Bronchial epithelial cell (primary cell): Measurements from ENCODE around the gene GPR35. TPM values are rescaled to one million over a fixed set of nuclear protein-coding genes. Genes with fewer than 3 reads are reported as not detected.

Experiments
- DNase-seq: peaks from one replicate; pipeline ENCODE4 v3.0.0-alpha.2; 2010; ENCODE audit warnings: low read depth
- FAIRE-seq: peaks from 2 replicates; lab custom pipeline; 2011; peaks lifted over from hg19 to GRCh38; lab: Jason Lieb, UNC
- H3K27me3 ChIP-seq: 2 replicates; pipeline ENCODE4 v1.5.1; 2011; ENCODE audit warnings: low read length; ENCODE audit not compliant: control insufficient read depth, insufficient read depth
- H3K36me3 ChIP-seq: 2 replicates; pipeline ENCODE4 v1.5.1; 2011; ENCODE audit warnings: low read length; ENCODE audit not compliant: control insufficient read depth, insufficient read depth
- H3K4me3 ChIP-seq: 2 replicates; pipeline ENCODE4 v1.5.1; 2011; ENCODE audit warnings: mild to moderate bottlenecking, low read depth, low read length, control low read depth
- total RNA-seq: library from RNA; depleted of rRNA; stranded (reverse); fragments of >200 nt; gene quantifications from 2 replicates; pipeline ENCODE4 v1.2.1, GENCODE V29; 2014
- TF ChIP-seq, protein P1 (sequence below): IDR thresholded peaks from 2 replicates; pipeline ENCODE4 v1.5.1; 2011; ENCODE audit warnings: mild to moderate bottlenecking, moderate library complexity, low read length, control low read depth, inconsistent platforms; ENCODE audit not compliant: insufficient read depth, severe bottlenecking

The GPR35 gene
- total RNA-seq, 1 donor from 2014 or later: 0.26 TPM

- H3K27me3 ChIP-seq: no peaks in the 10 kb centered on the region
- H3K4me3 ChIP-seq: no peak overlapping the region
- FAIRE-seq (peak; percentile 50), DNase-seq (no peak)
- TF ChIP-seq, protein P1, sequence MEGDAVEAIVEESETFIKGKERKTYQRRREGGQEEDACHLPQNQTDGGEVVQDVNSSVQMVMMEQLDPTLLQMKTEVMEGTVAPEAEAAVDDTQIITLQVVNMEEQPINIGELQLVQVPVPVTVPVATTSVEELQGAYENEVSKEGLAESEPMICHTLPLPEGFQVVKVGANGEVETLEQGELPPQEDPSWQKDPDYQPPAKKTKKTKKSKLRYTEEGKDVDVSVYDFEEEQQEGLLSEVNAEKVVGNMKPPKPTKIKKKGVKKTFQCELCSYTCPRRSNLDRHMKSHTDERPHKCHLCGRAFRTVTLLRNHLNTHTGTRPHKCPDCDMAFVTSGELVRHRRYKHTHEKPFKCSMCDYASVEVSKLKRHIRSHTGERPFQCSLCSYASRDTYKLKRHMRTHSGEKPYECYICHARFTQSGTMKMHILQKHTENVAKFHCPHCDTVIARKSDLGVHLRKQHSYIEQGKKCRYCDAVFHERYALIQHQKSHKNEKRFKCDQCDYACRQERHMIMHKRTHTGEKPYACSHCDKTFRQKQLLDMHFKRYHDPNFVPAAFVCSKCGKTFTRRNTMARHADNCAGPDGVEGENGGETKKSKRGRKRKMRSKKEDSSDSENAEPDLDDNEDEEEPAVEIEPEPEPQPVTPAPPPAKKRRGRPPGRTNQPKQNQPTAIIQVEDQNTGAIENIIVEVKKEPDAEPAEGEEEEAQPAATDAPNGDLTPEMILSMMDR: no peak
- peaks cover 4% of the 10 kb centered on the region for H3K36me3 ChIP-seq
Measured at GRCh38 chr2:240601831-240602160, 23.5 kb upstream of the GPR35 start.

GRCh38 chr2:240602266-240603050 lies 22.8 kb upstream of the GPR35 start:
- FAIRE-seq (no peak), DNase-seq (no peak)
- TF ChIP-seq, protein P1: no peak
- no peak overlapping the region for H3K4me3 ChIP-seq
- peaks cover 4% of the 10 kb centered on the region for H3K36me3 ChIP-seq
- H3K27me3 ChIP-seq: no peaks in the 10 kb centered on the region

DNA sequence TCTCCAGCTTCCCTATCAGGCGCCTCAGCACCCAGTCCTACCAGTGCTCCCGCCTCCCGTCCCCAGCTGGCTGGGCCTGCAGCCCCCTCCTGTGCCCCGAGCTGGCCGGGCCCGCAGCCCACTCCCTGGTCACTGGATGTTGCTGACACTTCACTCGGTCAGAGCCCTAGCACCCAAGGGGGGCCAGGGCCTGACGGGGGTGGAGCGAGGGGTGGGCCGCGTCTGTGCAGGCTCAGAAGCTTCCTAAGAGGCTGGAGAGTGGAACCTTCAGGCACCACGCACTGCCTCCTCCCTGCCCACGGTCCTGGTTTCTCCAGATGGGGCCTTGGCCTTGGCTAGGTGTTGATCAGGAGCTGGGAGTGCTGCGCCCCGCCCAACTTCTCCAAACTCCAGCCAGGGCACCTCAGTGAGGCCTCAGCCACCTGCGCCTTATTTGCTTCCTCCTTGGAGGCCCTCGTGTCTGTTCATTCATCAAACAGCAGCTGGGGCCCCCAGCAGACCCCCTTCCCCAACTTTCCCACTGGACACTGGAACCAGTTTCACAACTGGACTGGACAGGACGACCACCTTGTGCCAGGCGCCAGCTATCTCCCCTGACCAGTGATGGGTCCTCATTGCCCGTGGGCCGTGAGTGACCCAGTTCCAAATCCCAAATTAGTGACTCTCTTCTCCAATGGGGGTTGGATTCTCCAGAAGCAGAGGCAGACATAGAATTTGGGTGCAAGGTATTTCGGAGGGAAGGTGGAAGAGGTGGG lies 22.0 kb upstream of the GPR35 start:
- Histone ChIP-seq H3K36me3 (peaks cover 3% of the 10 kb centered on the region), H3K27me3 (no peaks in the 10 kb centered on the region), H3K4me3 (no peak overlapping the region)
- TF ChIP-seq, protein P1: no peak
- DNase-seq (no peak), FAIRE-seq (no peak)

DNA sequence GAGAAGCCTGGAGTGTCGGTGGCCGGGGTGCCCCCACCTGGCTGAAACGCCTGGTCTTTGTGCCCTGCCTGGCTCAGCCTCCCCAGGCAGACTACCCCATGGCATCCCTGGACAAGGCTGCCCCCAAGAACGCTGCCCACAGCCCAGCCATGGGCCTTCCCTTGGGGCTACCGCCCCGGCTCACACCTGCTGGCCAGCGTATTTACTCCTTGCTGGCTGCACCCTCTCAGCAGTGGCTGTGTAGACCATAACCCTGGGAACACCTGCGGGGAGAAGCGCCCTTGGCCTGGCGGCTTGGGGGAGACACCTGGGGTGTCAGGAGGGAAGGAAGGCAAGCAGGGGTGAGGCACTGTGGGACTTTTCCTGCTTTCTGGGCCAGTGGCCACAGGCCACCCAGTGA lies 21.4 kb upstream of the GPR35 start:
- FAIRE-seq (no peak), DNase-seq (no peak)
- H3K4me3 ChIP-seq: no peak overlapping the region
- no peaks in the 10 kb centered on the region for H3K27me3 ChIP-seq
- peaks cover 1% of the 10 kb centered on the region for H3K36me3 ChIP-seq
- TF ChIP-seq, protein P1: no peak

DNA sequence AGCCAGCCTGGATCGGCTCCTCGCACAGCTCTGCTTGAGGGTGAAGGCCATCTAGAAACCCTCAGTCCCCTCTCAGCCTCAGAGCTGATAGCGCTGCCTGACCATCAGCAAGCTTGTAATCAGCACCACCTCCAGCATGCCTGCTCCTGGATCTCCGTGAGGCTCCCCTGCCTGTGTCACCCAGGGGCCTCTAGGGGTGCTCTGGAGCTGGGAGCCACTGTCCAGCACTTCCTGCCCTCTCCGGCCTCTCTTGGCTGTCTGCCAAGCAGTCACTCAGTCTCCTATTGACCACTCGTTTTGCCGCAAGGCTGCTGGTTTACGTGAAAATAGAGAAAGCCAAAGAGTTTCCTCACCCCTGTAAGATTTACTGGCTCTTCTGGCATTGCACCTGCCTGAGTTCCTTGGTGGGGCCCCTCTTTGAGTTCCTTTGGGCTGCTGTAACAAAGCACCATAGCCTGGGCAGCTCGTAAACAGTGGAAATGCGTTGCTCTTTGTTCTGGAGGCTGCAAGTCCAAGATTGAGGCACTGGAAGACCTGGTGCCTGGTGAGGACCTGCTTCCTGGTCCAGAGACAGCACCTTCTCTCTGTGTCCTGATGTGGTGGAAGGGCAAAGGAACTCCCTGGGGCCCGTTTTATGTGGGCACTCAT lies 20.9 kb upstream of the GPR35 start:
- no peak for FAIRE-seq
- DNase-seq: no peak
- H3K4me3 ChIP-seq: no peak overlapping the region
- H3K36me3 ChIP-seq: peaks cover 1% of the 10 kb centered on the region
- TF ChIP-seq, protein P1: peak; percentile 44
- no peaks in the 10 kb centered on the region for H3K27me3 ChIP-seq
